Thoracic aorta (tissue), 2 donors: Measurements from ENCODE around the gene PROM1. TPM values are rescaled to one million over a fixed set of nuclear protein-coding genes. Genes with fewer than 3 reads are reported as not detected.

Source experiments
- ATAC-seq: fragments of 150-250 bp; one replicate; pipeline ENCODE4 v1.8.0; 2017; ENCODE audit warnings: low read depth; ENCODE audit not compliant: insufficient number of reproducible peaks, low FRiP score
- DNase-seq: peaks from one replicate; pipeline ENCODE4 v3.0.0-alpha.2; 2020; ENCODE audit warnings: low spot score
- H3K27ac ChIP-seq, 2 donors: fragments of 200-600 bp; sonication (generic); 1 replicate in 1 of 2; 2 replicates in 1 of 2; pipeline ENCODE4 v1.5.1; 2016; ENCODE audit warnings: mild to moderate bottlenecking in 2 of 2, moderate library complexity in 2 of 2
- H3K27me3 ChIP-seq: fragments of 200-600 bp; sonication (generic); replicated peaks from 2 replicates; pipeline ENCODE4 v1.6.0; 2016; ENCODE audit warnings: mild to moderate bottlenecking; ENCODE audit not compliant: insufficient read depth
- H3K36me3 ChIP-seq: fragments of 200-600 bp; sonication (generic); one replicate; pipeline ENCODE4 v1.5.1; 2016
- H3K4me1 ChIP-seq, 2 donors: fragments of 200-600 bp; sonication (generic); 1 replicate in 1 of 2; 2 replicates in 1 of 2; pipeline versions ENCODE4 v1.5.1 to v1.6.0; 2016; ENCODE audit warnings: low read depth in 2 of 2, mild to moderate bottlenecking in 1 of 2; ENCODE audit not compliant: control insufficient read depth in 1 of 2
- H3K4me3 ChIP-seq: fragments of 200-600 bp; sonication (generic); 2 replicates; pipeline ENCODE4 v1.5.1; 2016; ENCODE audit warnings: mild to moderate bottlenecking
- H3K9me3 ChIP-seq: fragments of 200-600 bp; sonication (generic); 2 replicates; pipeline ENCODE4 v1.5.1; 2016
- total RNA-seq, 2 donors: library from RNA; depleted of rRNA; stranded (reverse); fragments of >200 nt; gene quantifications; one replicate each; pipeline versions ENCODE4 v1.1.0 to v1.2.3, GENCODE V29; 2016
- TF ChIP-seq, protein P1 (sequence below): fragments of 200-600 bp; sonication (generic); IDR thresholded peaks from one replicate; pipeline ENCODE4 v1.5.1; 2019; ENCODE audit warnings: antibody characterized with exemption

The PROM1 gene
- total RNA-seq, 2 donors from 2014 or later: 3.2 to 7.1 TPM

DNA sequence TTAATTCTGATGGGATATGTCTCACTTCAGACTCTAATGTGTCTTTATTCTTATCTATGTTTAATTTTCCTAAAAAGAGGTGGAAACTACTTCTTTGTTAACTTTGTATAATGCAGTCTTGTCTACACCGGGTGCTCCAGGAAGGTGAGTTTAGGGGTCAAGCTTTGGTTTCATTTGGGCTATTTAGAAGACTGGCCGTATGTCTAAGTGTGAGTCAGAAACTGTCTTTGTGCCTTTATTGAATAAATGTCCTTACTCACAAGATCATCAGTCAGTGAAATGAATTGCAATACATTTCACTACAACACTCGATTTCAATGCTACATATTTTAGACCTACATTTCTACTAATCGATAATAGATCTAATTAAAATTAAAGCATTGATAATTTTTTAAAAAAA is 56.2 kb downstream of the PROM1 start:
- Histone ChIP-seq H3K9me3 (no peaks in the 10 kb centered on the region), H3K27me3 (no peaks in the 10 kb centered on the region), H3K4me1 (peaks cover 0 to 32% of the 10 kb centered on the region in 2 donors), H3K36me3 (no peaks in the 10 kb centered on the region), H3K27ac (no peak overlapping the region), H3K4me3 (no peak overlapping the region)
- TF ChIP-seq, protein P1, sequence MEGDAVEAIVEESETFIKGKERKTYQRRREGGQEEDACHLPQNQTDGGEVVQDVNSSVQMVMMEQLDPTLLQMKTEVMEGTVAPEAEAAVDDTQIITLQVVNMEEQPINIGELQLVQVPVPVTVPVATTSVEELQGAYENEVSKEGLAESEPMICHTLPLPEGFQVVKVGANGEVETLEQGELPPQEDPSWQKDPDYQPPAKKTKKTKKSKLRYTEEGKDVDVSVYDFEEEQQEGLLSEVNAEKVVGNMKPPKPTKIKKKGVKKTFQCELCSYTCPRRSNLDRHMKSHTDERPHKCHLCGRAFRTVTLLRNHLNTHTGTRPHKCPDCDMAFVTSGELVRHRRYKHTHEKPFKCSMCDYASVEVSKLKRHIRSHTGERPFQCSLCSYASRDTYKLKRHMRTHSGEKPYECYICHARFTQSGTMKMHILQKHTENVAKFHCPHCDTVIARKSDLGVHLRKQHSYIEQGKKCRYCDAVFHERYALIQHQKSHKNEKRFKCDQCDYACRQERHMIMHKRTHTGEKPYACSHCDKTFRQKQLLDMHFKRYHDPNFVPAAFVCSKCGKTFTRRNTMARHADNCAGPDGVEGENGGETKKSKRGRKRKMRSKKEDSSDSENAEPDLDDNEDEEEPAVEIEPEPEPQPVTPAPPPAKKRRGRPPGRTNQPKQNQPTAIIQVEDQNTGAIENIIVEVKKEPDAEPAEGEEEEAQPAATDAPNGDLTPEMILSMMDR: no peak
- ATAC-seq (no peak), DNase-seq (no peak)

DNA sequence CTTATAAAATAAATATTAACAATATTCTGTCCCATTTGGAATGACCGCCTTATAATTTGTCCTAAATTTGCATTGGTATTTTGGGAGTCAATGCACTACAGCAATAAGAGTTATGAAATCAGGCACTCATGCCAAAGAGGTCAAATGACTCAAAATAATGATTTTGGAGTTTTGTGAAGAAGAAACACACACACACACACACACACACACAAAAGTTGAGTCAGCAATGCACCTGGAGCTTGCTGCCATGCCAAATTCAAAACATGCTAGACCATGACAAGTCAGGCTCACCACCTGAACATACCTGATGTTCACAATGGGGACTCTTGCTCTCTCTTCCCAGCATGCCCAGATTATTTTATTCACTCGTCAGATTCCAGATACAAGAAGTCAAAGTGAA is 56.7 kb downstream of the PROM1 start:
- H3K9me3 ChIP-seq: no peaks in the 10 kb centered on the region
- H3K4me3 ChIP-seq: no peak overlapping the region
- no peak overlapping the region for H3K27ac ChIP-seq
- peaks cover 0 to 32% of the 10 kb centered on the region in 2 donors for H3K4me1 ChIP-seq
- DNase-seq (no peak), ATAC-seq (no peak)
- H3K27me3 ChIP-seq: no peaks in the 10 kb centered on the region
- H3K36me3 ChIP-seq: no peaks in the 10 kb centered on the region
- TF ChIP-seq, protein P1: no peak

DNA sequence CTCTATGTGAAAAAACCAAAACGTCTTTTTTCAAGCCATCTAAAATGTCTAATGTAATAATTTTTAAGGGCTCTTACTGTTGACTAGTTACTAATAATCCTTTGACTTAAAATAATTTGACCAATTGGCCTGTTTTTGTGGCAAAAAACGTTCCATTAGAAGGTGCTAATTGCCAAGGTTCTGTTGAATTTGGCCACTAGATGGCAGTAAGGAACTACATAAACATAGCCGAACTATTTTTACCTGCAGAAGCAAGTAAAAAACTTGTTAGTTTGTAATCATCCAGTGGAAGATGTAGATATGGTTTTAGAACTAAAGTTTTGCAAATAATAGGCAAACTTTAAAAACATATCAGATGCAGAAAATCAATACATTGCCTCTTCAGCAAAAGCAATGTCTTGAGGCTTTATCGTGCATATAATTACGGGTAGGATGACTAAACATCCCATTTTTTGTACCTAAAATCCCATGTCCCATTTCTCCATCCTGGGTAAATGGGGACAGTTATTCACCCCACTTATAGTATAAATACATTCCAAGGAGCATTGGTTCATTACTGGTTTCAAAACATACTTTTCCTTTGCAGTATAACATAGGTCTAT is 57.6 kb downstream of the PROM1 start:
- DNase-seq (no peak), ATAC-seq (no peak)
- Histone ChIP-seq H3K36me3 (no peaks in the 10 kb centered on the region), H3K4me1 (peaks cover 0 to 32% of the 10 kb centered on the region in 2 donors), H3K4me3 (no peak overlapping the region), H3K27me3 (no peaks in the 10 kb centered on the region), H3K9me3 (no peaks in the 10 kb centered on the region), H3K27ac (no peak overlapping the region)
- TF ChIP-seq, protein P1: peak; percentile 85

DNA sequence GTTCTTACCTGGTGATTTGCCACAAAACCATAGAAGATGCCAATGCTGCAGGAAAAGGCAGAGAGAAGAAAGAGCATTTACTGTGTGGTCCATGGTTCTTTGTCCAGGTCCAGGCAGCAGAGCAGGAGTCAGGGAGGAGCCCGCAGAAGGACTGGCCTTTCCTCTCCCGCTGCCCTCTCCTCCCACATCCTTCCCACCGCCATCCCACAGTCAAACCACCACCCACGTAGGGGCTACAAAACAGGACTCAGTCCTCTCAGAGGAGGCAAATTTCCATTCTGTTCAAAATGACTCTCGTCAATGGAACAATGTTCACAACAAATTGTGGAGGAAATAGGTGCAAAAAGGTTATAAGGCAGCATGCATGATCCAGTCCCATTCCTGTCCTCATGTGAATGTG is 58.6 kb downstream of the PROM1 start:
- ATAC-seq (no peak), DNase-seq (no peak)
- H3K36me3 ChIP-seq: no peaks in the 10 kb centered on the region
- TF ChIP-seq, protein P1: no peak
- no peaks in the 10 kb centered on the region for H3K9me3 ChIP-seq
- H3K4me3 ChIP-seq: no peak overlapping the region
- H3K27ac ChIP-seq: no peak overlapping the region
- no peaks in the 10 kb centered on the region for H3K27me3 ChIP-seq
- H3K4me1 ChIP-seq: peaks cover 0 to 41% of the 10 kb centered on the region in 2 donors

DNA sequence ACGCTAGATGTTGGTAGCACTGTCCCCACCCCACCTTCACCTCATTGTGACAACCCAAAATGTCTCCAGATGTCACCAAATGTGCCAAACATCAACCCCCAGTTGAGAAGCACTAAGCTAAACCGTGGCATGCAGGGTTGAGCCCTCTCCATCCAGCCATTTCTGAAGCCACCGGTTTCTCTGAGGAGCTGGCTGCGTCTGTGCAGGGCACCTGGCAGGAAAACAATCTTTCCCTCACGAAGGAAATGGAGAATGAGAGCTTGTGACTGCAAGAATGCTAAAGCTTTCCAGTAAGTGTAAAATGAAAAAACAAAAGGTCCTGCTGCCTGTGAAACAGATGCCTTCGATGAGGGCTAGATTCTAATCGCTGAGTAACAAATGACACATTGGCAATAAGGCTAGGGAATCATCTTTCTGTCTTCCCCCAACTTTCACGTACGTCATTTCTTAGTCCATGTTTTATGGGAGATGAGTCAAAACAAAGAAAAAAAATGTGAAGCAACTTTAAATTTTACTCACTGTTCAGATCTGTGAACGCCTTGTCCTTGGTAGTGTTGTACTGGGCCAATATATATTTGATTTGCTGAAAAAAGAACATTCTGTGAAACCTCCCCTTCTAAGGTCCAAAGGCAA is 59.9 kb downstream of the PROM1 start:
- DNase-seq (no peak), ATAC-seq (no peak)
- Histone ChIP-seq H3K4me3 (no peak overlapping the region), H3K36me3 (no peaks in the 10 kb centered on the region), H3K4me1 (peaks cover 0 to 46% of the 10 kb centered on the region in 2 donors), H3K9me3 (no peaks in the 10 kb centered on the region), H3K27ac (peak overlapping the region in 1 of 2 donors; percentile 24), H3K27me3 (no peaks in the 10 kb centered on the region)
- TF ChIP-seq, protein P1: no peak
